ENCODE data around the gene PLCZ1.
"Not testable (repeated sequence)": the region's sequence is repeated elsewhere in the genome, so short reads cannot be mapped to it uniquely, and the experiment has no call there.

Gene PLCZ1, protein sequence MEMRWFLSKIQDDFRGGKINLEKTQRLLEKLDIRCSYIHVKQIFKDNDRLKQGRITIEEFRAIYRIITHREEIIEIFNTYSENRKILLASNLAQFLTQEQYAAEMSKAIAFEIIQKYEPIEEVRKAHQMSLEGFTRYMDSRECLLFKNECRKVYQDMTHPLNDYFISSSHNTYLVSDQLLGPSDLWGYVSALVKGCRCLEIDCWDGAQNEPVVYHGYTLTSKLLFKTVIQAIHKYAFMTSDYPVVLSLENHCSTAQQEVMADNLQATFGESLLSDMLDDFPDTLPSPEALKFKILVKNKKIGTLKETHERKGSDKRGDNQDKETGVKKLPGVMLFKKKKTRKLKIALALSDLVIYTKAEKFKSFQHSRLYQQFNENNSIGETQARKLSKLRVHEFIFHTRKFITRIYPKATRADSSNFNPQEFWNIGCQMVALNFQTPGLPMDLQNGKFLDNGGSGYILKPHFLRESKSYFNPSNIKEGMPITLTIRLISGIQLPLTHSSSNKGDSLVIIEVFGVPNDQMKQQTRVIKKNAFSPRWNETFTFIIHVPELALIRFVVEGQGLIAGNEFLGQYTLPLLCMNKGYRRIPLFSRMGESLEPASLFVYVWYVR

DNA sequence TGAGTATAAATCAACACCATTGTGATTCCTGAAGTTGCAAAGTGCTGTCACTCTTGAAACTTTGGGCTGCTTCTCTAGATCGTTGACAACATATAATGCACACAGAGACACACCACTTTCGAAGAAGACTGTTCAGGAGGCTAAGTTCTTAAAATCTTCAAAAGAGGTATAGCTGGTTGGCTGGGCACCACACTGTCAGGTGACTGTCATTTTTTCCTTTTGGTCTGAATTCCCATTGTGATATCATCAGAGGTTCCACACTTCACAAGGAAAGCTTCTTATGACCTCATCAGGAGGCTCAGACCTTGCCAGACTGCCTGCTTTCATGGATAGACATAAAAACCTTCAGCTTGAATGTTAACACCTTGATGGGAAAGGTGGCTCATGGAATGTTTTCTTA, at the start of gene PLCZ1, which contains the start of gene CAPZA3:
Gene PLCZ1 (minus strand): TSS at position 194 of the 400 bp plus-strand sequence. CDS start 641 bp downstream, outside the sequence.
Gene CAPZA3 (plus strand): TSS at position 301 of the 400 bp plus-strand sequence. CDS start 150 bp downstream, outside the sequence.
- DNase-seq (ENCODE audit: low read depth in 2 of 3, low spot score in 1 of 3): no peak

DNA sequence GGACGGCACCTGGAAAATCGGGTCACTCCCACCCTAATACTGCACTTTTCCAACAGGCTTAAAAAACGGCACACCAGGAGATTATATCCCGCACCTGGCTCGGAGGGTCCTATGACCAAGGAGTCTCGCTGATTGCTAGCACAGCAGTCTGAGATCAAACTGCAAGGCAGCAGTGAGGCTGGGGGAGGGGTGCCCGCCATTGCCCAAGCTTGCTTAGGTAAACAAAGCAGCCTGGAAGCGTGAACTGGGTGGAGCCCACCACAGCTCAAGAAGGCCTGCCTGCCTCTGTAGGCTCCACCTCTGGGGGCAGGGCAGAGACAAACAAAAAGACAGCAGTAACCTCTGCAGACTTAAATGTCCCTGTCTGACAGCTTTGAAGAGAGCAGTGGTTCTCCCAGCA, 47.7 kb upstream of the PLCZ1 start:
- DNase-seq (ENCODE audit: low read depth in 2 of 3, low spot score in 1 of 3): not testable (repeated sequence)

DNA sequence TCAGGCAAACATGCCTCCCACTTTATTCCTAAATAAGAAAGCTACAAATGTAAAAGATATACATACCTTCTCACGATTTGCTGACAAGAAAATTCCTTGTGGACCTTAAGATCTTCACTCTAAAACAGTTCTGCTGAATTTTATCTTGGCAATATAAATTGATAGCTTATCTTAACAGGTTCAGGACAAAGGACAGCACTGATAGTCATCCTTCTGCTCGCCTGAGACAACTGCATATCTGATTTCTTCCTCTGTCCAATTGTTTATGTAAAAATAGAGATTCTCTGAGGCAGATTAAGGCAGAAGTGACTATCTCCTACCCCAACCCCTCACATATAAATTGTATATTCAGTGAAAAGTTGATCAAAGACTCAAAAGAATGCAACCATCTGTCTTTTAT, 45.0 kb upstream of the PLCZ1 start:
- no peak for DNase-seq (ENCODE audit: low read depth in 2 of 3, low spot score in 1 of 3)

DNA sequence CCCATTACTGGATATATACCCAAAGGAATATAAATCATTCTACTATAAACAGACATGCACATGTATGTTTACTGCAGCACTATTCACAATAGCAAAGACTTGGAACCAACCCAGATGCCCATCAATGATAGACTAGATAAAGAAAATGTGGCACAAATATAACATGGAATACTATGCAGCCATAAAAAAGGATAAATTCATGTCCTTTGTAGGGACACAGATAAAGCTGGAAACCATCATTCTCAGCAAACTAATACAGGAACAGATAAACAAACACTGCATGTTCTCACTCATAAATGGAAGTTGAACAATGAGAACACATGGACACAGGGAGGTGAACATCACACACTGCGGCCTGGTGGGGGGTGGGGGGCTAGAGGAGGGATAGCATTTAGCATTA, 28.7 kb upstream of the PLCZ1 start:
- DNase-seq (ENCODE audit: low read depth in 2 of 3, low spot score in 1 of 3): not testable (repeated sequence)

DNA sequence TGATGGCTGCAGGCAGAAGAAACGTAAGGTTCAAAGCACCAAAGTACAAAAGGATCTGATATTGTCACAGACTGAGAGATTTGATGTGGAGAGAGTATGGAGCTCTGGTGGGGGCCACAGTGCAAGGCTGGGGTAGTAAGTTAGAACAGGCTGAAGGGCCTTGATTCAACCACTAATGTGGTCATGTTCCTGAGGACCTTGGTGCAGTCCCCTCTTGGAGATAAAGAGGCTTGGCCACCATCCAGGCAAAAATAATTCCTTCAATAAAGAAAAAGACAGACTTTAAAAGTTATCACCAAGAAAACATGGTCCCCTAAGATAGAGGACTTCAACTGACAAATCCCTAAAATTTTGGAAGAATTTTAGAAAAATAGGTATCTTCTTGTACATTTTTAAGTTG, 17.5 kb upstream of the PLCZ1 start:
- DNase-seq (ENCODE audit: low read depth in 2 of 3, low spot score in 1 of 3): no peak

DNA sequence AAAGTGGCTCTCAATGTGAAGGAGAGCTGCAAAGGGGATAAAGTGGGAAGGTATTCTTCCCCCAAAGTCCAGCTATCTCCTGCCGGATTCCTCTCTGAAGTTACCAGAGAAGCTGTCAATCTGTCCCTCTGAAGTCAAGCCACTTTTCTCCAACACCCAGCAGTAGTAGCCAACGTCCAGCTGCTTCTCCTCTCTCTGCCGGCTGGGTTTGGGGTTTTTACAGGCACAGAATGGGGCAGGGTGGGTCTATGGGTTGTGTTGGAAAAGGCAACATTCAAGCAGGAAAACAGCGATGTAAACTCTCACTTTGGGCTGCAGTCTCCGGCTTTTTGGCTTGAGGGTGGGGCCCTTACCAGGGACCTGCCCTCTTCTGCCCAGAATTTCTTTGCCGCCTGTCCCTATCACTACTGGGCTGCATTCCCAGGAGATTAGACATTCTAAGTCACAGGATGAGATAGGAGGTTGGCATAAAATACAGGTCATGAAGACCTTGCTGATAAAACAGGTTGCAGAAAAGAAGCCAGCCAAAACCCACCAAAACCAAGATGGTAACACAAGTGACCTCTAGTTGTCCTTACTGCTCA, 16.4 kb upstream of the PLCZ1 start:
- DNase-seq (ENCODE audit: low read depth in 2 of 3, low spot score in 1 of 3): no peak

DNA sequence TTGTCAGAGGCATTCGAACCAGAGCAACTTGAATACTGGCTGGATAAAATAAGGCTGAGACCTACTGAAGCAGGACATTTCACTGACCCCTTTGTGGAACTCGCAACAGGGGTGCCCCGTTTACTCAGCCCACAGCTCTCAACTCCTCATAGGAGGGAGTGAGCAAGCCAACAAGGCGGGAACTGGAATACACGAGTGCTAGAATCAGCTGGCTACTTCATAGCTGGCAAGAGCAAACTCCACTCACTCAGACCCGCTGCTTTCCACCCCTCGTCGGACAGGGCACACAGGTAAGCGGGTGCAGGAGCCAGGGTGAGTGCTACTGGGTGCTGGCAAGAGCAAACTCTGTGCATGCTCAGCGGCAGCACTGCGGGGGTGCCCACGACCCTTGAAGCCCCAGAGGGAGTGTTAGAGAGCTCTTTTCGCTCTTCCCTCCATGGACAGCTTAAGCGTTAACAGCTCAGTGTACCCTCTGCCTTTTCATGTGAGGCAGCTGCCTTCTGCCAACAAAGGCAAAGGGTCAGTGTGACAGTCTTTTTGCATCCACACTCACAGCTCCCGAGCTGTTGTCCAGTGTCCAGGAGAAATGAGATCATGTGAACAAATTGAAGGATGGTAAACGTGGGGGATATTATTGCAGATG, 15.8 kb upstream of the PLCZ1 start:
- no peak for DNase-seq (ENCODE audit: low read depth in 2 of 3, low spot score in 1 of 3)

DNA sequence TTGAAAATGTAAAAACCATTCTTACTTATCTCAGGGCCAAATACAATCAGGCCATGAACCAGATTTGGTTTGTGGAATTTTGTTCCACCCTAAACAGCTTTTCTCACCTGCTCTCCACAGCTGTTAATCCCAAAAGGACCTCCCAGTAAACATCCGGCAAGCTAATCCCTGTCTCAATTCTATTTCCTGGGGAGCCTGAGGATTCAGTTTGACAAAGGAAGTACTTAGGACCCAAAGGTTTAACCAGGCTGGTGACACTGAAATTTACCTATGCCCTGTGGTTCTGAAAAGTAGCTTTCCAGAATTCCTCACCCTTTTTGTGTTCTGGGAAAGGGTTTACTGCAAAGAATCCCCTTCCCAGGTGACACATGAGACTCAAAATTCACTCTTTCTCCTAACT, 15.1 kb upstream of the PLCZ1 start:
- DNase-seq (ENCODE audit: low read depth in 2 of 3, low spot score in 1 of 3): no peak

DNA sequence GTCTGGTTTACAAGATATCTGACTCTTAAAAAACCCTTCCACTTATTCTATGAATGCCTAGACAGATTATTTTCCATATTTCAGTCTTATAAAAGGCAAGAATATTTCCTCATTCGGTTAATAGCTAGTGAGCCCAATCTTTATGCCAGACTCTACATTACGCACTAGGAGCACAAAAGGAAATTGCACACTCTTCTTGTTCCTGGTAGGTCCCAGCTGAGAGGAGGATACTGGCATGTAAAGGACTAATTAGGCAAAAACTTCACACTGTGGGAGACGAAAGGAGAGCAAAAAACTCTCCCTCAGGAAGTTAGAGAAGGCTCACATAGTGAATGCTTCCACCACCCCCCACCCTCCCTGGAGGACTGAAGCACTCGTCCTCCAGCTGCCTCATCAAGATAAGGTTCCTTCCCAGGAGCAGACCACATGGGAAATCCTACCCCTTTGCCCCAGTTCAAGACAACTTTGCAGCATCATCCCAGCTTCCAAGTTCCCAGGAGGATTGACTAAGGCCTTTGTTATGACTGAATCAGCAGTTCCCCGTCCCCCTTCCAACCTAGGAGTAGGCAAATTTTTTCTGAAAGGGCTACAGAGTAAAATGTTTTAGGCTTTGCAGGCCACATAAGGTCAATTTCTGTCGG, 14.6 kb upstream of the PLCZ1 start:
- no peak for DNase-seq (ENCODE audit: low read depth in 2 of 3, low spot score in 1 of 3)

DNA sequence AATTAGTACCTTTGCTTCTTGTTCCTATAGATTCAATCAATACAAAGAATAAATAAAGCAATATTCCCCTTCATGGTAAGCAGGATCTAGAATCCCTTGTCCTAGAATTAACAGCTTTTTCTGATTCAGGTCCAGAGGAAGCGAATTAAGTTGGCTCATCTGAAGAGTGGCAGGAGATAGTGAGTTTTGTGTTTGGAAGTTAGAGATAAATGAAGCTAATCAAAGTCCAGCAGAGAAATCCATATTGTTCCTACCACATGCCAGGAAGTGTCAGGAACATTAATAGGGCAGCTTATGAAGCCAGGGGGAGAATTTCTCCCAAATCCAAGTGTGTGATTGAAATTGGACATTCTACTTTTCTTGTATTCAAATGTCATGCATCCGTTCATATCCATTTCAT, 14.1 kb upstream of the PLCZ1 start:
- no peak for DNase-seq (ENCODE audit: low read depth in 2 of 3, low spot score in 1 of 3)

DNA sequence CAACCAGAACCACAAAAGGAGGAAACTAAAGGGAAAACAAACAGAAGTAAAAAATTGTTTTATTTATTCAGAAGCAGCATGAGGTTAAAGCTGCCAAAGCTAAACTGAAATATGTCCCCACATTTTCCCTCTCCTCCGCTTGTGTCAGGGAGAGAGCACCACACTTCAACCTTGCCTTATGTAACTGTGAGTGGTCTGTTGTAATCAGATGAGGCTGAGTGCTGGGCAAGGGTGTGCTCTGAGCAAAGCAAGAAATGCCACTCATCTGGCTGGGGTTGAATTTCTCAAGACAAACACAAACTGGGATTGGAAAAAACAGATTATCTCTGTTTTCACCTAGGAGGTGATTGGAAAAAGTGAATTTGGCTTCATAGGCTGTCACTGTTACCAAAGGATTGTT, 12.3 kb upstream of the PLCZ1 start:
- DNase-seq (ENCODE audit: low read depth in 2 of 3, low spot score in 1 of 3): no peak

DNA sequence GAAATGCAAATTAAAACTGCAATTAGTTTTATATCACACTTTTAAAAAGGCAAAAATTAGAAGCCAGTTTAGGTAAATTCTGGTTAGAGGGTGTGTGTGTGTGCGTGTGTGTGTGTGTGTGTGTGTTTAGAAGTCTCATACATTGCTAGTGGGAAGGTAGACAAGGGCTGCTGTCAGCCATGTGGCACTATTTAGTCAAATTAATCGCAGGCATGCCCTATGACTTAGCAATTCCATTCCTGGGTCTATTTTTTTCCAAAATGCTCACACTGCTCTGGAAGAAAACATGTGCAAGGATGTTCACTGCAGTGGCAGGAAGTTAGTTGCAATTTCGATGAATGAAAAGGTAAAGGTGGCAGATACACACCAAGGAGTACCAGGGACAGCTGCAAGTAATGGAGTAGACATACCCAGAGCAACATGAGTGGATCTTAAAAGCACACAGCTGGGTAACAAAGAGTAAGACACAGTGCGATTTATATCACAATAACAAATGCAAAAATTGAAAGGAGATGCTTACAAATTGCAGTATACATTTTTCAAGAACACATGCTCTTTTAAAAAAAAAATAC, 11.7 kb upstream of the PLCZ1 start:
- DNase-seq (ENCODE audit: low read depth in 2 of 3, low spot score in 1 of 3): no peak

DNA sequence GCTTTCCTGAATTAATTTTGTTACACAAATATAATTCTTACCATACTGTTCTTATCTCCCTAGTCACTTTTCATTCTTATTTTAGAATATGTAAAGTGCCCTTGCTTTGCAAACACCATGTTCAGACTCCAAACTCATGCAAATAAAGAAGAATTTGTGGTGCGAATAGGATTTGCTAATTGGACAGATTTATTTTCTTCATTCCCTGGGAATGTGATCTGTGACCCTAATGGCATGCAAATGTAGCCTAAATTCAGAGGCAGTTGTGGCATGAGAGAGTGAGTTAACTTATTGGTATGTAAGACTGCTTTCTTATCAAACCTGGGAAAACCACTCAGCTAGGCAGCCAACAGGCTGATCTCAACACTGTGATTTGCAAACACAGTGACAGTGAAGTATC, 10.1 kb upstream of the PLCZ1 start:
- no peak for DNase-seq (ENCODE audit: low read depth in 2 of 3, low spot score in 1 of 3)

DNA sequence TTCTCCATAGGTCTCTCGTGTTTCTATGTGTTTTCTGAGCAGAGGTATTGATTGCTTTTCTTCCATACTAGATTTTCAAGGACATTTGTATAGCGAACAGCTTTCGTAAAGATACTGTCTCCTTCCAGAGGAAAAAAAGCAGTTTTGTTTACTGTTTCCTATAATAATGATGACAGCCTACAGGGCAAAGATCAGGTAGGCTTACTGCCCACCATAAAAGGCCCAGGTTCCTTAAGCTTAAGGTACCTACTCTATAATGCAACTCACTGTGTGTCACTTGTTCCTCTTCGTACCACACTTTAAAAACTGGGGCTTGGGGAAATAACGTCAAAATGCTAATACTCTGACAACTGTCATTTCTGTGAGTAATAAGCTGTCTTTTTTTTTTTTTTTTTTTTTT, 6.7 kb downstream of the PLCZ1 start:
- no peak for DNase-seq (ENCODE audit: low read depth in 2 of 3, low spot score in 1 of 3)

DNA sequence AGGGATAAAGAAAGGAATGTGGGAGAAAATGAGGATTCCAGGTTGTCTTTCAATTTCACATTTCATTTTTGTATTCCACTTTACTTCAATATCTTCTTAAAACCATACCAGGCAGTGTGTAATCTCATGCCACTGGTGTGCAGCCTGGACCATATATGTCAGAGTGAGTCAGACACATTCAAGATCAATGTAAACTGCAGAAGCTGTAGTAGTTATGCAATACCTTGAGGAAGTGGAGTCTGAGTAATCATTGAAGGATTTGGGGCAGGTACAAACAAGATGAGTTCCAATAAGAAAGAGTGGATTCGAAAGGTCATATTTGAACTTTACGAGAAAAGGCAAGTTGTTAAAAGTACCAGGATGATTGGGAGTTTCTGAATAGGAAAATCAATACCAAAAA, 14.1 kb downstream of the PLCZ1 start:
- DNase-seq (ENCODE audit: low read depth in 2 of 3, low spot score in 1 of 3): no peak

DNA sequence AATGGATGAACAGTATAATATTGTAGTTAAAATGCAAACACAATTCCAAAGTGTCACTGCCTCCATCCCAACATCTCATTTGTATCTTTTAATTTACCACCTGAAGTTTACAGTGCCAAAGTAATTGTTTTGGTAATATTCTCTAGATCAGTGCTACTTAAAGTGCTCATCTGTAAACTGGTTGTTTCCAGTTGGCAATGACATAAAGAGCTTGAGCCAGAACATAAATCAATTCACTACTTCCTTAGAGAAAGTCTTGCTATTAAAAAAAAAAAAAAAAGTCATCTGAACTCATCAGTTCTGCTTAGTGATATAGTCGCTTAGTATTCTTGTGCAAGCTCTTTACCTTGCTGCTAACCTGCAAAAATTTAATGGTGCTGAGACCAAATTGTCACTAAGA, 16.4 kb downstream of the PLCZ1 start:
- no peak for DNase-seq (ENCODE audit: low read depth in 2 of 3, low spot score in 1 of 3)

DNA sequence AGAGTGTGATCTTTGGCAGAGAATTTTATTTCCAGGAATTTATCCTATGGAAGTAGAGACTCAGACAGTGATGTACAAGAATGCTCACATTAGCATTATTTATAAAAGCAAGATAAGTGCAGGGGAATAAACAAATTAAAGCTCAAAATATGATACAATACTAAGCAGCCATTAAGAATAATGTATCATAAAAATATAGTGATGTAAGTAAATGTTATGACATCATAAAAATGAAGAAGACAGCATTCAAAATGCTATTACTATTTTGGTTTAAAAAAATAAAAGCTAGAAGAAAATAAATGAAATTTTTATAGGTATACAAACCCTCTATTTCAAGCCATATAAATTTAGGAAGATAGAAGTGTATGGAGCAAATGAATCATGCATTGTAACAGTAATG, 17.1 kb downstream of the PLCZ1 start:
- no peak for DNase-seq (ENCODE audit: low read depth in 2 of 3, low spot score in 1 of 3)

DNA sequence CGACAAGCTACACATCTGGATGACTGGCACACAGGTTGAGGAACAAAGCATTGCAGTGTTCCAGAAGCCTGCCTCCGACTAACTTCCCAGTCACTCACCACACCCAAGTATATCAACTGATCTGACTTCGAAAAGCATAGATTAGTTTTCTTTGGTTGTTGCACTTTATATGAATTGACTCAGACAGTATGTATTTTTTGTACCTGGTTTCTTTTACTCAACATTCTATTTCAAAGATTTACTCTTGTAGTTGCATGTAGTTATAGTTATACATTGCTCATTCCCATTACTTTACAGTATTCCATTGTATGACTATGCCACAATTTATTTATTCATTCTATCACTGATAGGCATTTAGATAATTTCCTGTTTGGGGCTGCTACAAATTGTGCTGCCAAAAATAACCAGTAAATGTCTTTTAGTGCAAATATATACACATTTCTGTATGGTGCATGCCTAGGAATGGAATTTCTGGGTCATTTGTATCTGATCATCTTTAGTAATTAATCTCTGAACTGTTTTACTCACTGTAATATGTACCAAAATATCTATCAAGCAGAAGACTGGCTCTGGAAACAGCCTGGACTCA, 17.8 kb downstream of the PLCZ1 start:
- DNase-seq (ENCODE audit: low read depth in 2 of 3, low spot score in 1 of 3): no peak

DNA sequence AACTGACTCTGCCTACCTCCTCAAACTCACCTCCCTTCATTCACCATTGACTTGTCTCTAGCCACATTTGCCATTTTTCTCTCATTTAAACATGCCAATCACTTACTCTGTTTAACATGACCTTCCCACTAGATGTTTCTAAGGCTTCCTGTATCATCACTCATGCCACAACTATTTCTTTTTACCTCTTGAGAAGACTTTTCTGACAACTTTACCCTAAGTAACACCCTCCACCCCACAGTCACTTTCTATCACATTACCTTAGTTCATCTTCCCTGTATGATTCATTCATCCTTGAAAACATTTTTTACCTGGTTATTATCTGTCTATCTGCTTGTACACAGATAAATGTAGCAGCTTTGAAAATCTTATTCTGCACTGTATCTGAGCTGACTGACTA, 19.4 kb downstream of the PLCZ1 start:
- DNase-seq (ENCODE audit: low read depth in 2 of 3, low spot score in 1 of 3): no peak

DNA sequence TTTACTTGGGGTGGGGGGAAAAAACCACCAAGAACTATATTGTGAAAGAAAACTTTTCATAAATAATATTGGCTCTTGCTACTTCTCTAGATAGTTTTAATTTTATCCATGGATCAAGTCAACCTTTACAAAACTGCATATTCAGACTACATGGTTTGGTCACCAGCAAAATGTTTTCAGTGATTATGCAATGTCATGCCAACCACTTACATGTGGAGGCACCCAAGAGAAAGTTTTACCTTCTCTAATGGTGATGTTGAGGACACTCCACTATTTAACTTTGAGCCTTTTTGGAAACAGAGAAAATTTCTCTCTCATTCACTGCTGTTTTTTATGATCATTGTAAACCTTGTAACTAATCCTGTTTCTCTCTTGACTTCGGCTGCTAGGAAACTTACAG, 21.6 kb downstream of the PLCZ1 start:
- DNase-seq (ENCODE audit: low read depth in 2 of 3, low spot score in 1 of 3): no peak

DNA sequence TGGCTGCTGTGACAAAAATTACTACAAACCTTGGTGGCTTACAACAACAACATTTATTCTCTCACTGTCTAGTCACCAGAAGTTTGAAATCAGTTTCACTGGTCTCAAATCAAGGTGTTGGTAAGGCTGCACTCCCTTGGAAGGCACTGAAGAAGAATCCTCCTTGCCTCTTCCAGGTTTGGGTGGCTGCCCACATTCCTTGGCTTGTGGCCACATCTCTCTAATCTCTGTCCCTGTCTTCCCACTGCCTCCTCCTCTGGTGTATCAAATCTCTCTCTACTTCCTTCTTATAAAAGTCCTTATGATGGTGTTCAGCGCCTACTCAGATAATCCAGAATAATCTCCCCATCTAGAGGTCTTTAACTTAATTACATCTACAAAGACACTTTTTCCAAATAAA, 31.0 kb downstream of the PLCZ1 start:
- DNase-seq (ENCODE audit: low read depth in 2 of 3, low spot score in 1 of 3): no peak
